ENCODE results near the gene MTA3.

DNA sequence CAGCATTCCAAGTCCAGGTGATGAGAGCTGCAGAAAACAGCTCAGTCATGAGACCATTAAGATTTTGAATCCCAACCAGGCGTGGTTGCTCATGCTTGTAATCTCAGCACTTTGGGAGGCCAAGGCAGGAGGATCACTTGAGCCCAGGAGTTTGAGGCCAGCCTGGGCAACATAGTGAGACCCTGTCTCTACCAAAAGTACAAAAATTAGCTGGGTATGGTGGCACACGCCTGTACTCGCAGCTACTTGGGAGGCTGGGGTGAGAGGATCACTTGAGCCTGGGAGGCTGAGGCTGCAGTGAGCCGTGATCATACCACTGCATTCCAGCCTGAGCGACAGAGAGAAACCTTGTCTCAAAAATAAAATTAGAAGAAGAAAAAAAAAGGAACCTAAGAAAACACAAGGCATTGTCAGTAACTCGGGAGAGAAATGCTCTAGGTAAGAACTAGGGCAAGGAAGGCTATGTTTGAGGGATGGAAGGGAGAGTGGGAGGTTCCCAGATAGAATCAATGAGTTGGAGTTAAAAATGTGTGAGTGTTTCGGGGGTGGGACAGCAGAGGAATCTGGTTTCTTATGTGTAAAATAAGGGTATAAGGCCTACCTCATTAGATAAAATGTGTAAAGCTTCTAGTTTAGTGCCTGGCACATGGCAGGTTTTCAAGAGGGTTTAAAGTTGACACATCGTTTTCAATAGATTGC is 23.3 kb upstream of the MTA3 start:
- TF ChIP-seq, protein P1, sequence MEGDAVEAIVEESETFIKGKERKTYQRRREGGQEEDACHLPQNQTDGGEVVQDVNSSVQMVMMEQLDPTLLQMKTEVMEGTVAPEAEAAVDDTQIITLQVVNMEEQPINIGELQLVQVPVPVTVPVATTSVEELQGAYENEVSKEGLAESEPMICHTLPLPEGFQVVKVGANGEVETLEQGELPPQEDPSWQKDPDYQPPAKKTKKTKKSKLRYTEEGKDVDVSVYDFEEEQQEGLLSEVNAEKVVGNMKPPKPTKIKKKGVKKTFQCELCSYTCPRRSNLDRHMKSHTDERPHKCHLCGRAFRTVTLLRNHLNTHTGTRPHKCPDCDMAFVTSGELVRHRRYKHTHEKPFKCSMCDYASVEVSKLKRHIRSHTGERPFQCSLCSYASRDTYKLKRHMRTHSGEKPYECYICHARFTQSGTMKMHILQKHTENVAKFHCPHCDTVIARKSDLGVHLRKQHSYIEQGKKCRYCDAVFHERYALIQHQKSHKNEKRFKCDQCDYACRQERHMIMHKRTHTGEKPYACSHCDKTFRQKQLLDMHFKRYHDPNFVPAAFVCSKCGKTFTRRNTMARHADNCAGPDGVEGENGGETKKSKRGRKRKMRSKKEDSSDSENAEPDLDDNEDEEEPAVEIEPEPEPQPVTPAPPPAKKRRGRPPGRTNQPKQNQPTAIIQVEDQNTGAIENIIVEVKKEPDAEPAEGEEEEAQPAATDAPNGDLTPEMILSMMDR (IDR thresholded peaks at IDR 0.05) = no peak
- no peak for TF ChIP-seq POLR2A (IDR thresholded peaks at IDR 0.05)
